Measurements from ENCODE around the gene TBC1D5.

Gene TBC1D5

GRCh38 chr3:17132286-17133115, 609.9 kb downstream of the TBC1D5 start:
- TF ChIP-seq FOXP2 (optimal IDR thresholded peaks at IDR 0.05; ENCODE audit: borderline replicate concordance, extremely low read depth, extremely low read length, insufficient read depth) (no peak), REST (IDR thresholded peaks at IDR 0.05; ENCODE audit: insufficient read depth in 1 of 2, low read depth in 2 of 2, low read length in 2 of 2) (no peak), TAF1 (IDR thresholded peaks at IDR 0.05; ENCODE audit: borderline replicate concordance, insufficient read depth, low read length) (no peak), POLR2AphosphoS5 (IDR thresholded peaks at IDR 0.05; ENCODE audit: low read depth, low read length) (no peak), SIN3A (IDR thresholded peaks at IDR 0.05; ENCODE audit: borderline replicate concordance, insufficient read depth, low read length) (no peak)

- no peak for TF ChIP-seq TAF1 (IDR thresholded peaks at IDR 0.05; ENCODE audit: borderline replicate concordance, insufficient read depth, low read length)
- no peak for TF ChIP-seq REST (IDR thresholded peaks at IDR 0.05; ENCODE audit: insufficient read depth in 1 of 2, low read depth in 2 of 2, low read length in 2 of 2)
- TF ChIP-seq FOXP2 (optimal IDR thresholded peaks at IDR 0.05; ENCODE audit: borderline replicate concordance, extremely low read depth, extremely low read length, insufficient read depth): no peak
- TF ChIP-seq POLR2AphosphoS5 (IDR thresholded peaks at IDR 0.05; ENCODE audit: low read depth, low read length): no peak
- no peak for TF ChIP-seq SIN3A (IDR thresholded peaks at IDR 0.05; ENCODE audit: borderline replicate concordance, insufficient read depth, low read length)
These were observed 611.5 kb downstream of the TBC1D5 start for GRCh38 chr3:17130956-17131355.

GRCh38 chr3:17129556-17129955, 612.9 kb downstream of the TBC1D5 start:
- TF ChIP-seq FOXP2 (optimal IDR thresholded peaks at IDR 0.05; ENCODE audit: borderline replicate concordance, extremely low read depth, extremely low read length, insufficient read depth) (no peak), TAF1 (IDR thresholded peaks at IDR 0.05; ENCODE audit: borderline replicate concordance, insufficient read depth, low read length) (no peak), SIN3A (IDR thresholded peaks at IDR 0.05; ENCODE audit: borderline replicate concordance, insufficient read depth, low read length) (no peak), REST (IDR thresholded peaks at IDR 0.05; ENCODE audit: insufficient read depth in 1 of 2, low read depth in 2 of 2, low read length in 2 of 2) (no peak), POLR2AphosphoS5 (IDR thresholded peaks at IDR 0.05; ENCODE audit: low read depth, low read length) (no peak)

- TF ChIP-seq REST (IDR thresholded peaks at IDR 0.05; ENCODE audit: insufficient read depth in 1 of 2, low read depth in 2 of 2, low read length in 2 of 2): no peak
- TF ChIP-seq FOXP2 (optimal IDR thresholded peaks at IDR 0.05; ENCODE audit: borderline replicate concordance, extremely low read depth, extremely low read length, insufficient read depth): no peak
- no peak for TF ChIP-seq POLR2AphosphoS5 (IDR thresholded peaks at IDR 0.05; ENCODE audit: low read depth, low read length)
- no peak for TF ChIP-seq SIN3A (IDR thresholded peaks at IDR 0.05; ENCODE audit: borderline replicate concordance, insufficient read depth, low read length)
- no peak for TF ChIP-seq TAF1 (IDR thresholded peaks at IDR 0.05; ENCODE audit: borderline replicate concordance, insufficient read depth, low read length)
These were observed 616.5 kb downstream of the TBC1D5 start for GRCh38 chr3:17125738-17126442.

All from PFSK-1 (cell line).